Fibroblast of peridontal ligament (primary cell): Measurements from ENCODE around the gene MTG1.
"Not testable (repeated sequence)": the region's sequence is repeated elsewhere in the genome, so short reads cannot be mapped to it uniquely, and the experiment has no call there.

Experiments used
- DNase-seq: peaks from one replicate; pipeline ENCODE4 v3.0.0-alpha.2; 2010; ENCODE audit errors: extremely low read depth

The MTG1 gene

DNA sequence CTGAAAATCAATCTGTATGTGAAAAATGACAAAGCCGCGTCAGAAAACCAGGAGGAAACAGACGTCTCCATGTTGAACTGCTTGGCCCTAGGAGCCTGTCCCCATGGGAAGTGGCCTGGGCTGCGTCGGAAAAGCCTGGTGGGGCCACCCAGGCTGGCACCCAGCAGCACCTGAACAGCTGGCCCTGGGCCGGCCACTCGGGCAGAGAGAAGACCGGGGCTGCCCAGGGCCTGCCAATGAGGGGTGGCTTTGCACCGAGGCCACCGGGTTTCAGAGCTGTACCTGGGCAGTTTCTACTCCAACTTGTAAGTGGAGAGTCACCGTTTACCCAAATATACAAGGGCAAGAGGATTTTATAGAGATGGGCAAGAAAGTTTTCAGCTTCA is 35.0 kb upstream of the MTG1 start:
- no peak for DNase-seq

DNA sequence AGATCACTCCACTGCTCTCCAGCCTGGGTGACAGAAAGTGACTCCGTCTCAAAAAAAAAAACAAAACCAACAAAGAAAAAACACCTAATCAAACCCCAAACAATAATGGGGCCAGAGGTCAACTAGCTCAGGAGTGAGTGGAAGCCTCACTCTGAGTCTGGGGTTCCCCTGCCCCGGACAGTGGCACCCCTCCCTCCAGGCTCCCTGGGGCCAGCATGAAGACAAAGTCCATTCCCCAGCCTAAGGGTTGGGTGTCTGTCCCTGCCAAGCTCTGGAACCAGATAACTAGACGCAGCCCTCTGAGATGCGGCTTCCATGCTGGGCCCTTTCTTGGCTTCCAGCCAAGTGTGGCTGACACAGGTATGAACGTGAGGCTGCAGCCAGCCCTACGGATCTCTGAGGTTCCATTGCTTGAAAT is 34.4 kb upstream of the MTG1 start:
- no peak for DNase-seq

DNA sequence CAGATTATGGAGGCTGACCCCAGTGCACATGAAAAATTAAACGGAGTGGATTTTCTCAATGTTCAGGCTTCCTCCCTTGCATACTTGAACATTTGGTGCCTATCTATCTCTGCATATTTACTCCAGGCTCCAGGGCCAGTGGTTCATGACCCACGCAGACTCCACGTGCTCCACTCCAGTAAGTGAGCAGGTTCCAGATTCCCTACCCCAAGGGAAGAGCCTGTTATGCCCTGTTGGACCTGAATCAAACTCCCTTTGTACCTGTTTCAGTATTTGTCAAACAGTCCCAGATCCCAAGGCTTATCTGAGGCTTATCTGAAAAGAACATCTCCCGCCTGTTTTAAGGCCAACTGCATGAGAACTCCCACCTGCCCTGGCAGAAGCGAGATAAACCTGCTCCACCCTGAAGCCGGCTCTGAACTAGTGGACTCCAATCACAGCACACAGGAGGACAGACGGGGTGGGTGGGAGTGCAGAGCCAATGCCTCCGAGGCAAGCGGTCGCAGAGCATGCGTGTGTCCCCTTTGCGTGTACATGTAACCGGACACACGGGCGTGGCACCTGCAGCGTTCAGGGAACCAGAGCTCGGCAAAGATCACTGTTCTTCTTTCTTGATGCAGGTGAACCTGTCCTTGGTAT is 33.9 kb upstream of the MTG1 start:
- no peak for DNase-seq

DNA sequence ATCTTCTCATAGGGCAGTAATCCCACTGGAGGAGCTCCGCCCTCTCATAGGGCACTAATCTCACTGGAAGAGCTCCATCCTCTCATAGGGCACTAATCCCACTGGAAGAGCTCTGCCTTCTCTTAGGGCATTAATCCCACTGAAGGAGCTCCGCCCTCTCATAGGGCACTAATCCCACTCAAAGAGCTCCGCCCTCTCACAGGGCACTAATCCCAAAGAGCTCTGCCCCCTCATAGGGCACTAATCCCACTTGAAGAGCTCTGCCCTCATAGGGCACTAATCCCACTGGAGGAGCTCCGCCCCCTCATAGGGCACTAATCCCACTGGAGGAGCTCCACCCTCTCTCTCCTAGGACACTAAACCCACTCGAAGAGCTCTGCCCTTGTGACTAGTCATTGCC is 32.7 kb upstream of the MTG1 start:
- no peak for DNase-seq

DNA sequence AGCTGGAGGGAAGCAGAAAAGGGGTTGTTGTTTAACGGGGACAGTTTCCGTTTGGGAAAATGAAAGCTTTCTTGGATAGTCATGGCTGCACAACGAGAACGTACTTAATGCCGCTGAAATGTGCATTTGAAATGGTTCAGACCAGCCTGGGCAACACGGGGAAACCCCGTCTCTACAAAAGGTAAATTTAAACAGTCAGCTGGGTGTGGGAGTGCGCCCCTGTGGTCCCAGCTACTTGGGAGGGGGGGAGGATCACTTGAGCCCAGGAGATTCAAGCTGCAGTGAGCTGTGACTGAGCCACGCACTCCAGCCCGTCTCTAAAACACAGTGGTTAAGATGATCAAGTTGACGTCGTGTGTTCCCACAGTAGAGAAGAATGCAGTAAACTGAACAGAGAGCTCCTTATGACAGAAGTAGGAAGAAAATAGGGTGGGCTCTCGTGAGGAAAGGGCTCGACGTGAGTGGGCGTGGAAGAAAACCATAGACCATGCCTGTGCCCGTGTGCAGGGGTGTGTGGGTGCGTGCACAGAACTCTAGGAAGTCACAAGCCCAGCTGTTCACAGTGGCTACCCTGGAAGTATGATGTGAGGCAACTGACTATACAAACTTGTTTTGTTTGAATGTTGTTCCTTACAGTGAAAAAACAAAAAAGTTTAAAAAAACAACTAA is 32.0 kb upstream of the MTG1 start:
- DNase-seq, result no peak

DNA sequence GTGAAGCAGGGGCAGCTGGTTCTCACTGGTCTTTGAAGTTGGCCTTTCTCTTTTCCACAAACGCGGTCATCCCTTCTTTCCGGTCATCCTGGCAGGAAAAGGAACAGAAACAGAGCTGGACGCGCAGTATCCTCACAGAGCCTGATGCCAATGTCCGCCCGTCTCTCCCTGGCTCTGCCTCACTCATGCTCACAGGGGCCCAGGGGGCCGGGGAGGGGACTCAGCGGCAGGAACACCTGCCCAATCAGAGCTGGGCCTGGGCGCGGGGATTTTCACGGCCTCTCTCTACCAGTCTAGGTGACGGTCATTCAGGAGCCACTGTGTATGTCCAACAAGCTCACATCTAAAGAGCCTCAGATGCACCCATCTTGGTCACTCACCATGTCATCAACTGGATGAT is 31.1 kb upstream of the MTG1 start:
- DNase-seq, result no peak

DNA sequence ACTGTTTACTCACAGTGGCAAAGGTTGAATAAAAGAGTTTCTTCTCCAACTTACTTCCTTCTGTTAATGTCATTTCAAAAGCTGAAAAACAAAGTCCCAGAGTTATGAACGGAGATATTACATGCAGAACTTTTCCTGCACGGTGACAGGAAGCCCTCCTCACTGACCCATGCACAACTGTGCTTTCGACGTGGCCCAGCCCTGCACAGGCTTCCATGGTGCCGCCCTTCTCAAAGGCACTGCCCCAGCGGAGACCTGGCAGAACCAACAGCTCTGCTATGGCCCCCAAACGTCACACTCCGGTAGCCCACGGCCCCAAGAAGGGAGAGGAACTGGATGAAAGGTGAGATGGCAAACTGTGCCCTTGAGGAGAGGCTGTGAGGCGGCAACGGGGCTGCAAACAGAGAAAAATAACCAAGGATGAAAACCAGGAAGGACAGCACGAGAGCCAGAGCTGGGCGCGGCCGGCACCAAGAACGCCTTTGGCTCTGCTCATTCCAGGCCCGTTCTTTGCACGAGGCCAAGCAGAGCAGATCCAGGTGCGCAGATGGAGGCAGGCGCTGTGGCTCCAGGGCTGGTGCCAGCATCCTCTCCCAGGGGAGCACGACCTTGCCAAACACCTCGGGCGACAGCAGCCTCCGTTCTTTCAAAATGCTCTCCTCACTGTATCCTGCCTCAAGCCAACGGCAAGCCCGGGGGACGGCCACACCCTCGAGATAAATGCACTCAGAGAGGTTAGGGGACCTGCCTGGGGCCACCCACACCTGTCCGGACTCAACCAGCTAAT is 29.1 kb upstream of the MTG1 start:
- no peak for DNase-seq

DNA sequence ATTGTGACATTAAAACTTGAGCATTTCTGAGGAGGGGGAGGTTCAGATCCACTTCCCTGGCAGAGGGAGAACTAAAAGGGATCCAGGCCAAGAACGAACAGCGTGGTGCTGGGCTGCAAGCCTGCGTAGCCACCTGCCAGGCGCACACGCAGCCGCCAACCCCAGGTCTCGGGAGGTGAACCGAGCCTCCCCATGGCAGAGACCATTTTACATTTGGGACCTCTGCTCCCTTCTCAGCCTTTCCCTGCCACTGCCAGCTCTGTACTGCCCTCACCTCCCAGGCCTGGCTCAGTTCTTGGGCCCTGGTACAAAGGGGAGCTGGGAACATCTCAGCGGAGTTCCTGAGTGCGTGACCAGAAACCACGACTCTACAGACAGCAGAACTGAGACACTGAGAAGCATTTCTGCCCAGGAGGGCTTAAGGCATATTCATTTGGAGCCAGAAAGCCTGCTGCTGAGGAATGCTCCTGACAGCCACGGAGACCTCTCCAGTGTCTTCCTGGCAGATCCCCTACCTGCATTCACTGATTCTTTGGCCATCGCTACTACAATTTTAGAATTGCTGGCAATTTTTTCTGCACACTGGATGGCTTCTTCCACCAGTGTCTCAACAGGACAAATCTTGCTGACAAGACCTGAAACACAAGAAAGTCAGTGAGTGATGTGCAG is 28.4 kb upstream of the MTG1 start:
- DNase-seq, result no peak

DNA sequence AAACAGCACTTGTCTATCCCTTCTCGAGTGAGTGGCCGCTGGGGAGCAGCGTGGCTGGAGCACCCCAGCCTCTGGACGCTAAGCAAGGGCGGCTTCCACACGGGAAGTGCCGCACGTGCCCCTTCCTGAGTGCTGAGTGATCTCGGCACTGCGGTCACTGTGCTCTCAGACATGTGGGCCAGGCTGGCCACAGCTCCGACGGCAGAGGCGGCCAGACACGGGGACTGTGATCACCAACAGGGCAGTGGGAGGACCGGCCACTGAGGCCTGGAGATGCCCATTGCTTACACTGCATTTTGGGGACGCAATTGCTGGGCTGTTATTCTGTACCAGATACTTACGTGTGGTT is 27.9 kb upstream of the MTG1 start:
- DNase-seq, result no peak

DNA sequence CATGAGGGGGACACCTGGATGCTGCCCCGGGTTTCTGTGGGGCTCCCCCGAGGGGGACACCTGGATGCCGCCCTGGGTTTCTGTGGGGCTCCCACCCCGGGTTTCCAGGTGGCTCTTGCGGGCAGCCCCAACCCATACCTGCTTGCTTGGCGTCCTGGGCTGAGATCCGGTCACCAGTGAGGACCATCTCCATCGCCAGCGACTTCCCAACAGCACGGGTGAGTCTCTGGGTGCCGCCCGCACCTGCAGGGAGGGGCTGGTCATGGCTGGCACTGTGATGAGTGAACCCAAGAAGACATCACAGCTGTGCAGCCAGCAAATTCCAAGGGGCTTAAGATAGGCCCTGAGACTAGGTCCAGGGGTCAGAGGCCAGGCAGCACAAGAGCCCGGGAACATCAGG is 27.2 kb upstream of the MTG1 start:
- no peak for DNase-seq

DNA sequence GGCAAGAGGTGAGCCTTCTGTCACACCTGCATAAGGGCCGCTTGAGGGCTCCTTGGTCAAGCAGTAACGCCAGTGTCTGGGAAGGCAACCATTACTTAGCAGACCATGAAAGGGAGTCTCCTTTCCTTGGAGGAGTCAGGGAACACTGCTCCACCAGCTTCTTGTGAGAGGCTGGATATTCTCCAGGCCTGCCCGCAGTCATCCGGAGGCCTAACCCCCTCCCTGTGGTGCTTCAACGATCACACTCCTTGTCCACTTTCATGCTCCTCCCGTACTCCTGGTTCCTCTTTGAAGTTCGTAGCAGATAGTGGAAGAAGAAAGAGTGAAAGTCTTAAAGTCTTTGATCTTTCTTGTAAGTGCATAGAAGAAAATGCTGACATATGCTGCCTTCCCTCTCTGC is 26.5 kb upstream of the MTG1 start:
- not testable (repeated sequence) for DNase-seq

DNA sequence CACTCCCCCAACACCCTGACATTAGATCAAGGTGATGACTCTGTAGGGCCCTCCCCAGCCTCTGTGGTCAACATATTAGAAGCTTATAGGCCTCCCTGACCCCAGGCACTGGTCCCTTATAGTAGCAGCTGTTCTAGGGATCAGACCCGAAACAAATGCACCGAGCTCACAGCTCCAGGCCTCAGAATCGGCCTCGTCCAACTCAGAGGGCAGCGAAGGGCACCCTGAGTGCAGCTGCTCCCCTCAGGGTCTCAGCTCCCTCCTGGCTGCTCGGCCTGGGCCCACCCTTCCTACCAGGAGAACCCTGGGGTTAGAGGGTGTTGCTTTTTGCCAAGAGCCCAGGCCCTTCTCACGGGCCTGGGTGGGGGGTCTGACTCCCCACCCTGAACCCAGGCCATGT is 25.8 kb upstream of the MTG1 start:
- no peak for DNase-seq

DNA sequence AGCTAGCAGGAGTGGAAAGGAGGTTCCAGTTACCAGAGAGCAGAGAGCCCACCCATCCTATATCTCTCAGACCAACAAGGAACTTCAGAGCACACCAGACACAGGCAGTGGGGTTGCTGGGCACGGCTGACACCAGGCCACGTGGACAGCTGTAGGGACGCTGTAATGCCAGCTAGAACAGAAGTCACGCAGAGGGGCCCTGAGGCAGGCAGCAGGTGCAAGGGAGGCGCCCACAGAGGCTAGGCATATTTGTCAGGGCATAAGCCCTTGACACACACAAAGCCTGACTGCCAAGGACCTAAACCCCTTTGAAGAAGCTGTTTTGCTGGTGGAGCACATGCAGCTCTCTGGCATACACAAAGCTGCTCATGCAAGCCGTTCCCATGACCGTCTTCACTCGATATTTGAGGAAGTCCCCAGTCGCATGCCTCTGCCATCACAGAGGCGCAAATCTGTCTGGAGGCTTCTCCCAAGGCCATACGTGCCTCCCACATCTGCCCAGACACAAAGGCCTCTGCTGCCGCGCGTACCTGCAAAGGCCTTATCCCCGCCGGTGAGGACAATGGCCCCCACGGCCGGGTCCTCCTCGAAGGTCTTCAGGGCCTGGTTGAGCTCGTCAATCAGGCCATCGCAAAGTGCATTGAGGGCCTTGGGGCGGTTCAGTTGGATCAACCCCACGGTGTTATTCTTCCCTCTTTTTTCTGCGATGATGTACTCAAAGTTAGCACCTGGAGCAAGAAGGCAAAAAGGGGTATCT is 23.7 kb upstream of the MTG1 start:
- DNase-seq, result no peak

DNA sequence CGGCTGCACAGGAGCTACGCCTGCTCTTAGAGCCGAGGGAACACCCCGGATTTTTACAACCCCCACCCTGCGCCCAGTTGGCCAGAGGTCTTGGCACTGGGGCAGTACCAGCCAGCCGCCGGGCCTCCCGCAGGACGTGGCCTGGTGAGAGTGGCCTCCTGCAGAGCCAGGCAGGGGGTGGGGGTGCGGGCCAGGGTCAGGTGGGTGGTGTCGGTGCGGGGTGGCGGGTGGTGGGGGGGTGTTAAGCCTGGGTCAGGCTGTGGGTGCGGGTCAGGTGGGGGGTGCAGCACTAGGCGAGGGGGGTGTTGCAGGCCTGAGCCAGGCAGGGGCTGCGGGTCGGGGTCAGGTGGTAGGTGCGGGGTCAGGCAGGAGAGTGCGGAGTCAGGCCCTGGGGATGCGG is 21.4 kb upstream of the MTG1 start:
- DNase-seq, result no peak

DNA sequence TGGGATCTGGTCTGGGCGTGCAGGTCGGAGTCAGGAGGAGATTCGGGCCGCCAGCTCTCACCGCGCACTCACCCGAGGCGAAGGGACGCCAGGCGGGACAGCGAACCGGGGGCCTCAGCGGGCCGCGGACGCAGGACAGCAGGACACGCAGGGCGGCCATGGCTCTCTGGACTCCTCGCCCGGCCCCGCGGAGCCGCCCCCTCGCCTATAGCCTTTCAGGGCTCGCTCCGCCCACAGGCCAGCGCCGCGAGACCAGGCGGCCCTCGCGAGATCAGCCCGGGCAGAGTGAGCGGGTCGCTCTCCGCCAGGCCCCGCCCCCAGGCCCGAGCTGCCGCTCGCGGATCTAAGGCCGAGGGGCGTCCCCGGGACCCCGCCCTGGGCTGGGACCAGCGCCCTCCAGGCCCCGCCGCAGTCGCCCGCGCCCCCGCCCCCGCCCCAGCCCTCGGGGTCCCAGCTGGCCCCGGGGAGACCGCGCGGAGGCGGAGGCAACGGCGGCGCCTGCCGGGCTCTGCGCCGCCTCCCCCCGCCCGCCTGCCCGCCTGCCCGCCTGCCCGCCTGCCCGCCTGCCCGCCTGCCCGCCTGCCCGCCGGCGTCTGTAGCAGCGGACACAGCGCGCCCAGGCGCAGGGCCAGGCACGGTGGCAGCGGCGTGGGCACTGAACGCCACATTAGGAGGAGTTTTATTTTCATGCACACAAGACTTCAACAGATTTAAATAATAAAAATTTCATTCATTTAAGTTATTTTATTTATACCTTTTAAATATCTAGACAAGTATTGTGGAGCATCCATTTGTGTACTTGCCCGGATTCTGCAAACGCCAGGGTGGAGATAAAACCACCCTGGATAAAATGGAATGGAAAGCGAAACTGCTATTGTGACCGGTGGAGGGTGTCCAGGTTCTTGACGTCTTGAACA is 20.5 kb upstream of the MTG1 start, which contains the start of gene ECHS1:
ECHS1 (minus strand) TSS at position 181 of the 917 bp plus-strand sequence; CDS start at position 160, 21 bp downstream.
- DNase-seq, result peak; percentile 82

DNA sequence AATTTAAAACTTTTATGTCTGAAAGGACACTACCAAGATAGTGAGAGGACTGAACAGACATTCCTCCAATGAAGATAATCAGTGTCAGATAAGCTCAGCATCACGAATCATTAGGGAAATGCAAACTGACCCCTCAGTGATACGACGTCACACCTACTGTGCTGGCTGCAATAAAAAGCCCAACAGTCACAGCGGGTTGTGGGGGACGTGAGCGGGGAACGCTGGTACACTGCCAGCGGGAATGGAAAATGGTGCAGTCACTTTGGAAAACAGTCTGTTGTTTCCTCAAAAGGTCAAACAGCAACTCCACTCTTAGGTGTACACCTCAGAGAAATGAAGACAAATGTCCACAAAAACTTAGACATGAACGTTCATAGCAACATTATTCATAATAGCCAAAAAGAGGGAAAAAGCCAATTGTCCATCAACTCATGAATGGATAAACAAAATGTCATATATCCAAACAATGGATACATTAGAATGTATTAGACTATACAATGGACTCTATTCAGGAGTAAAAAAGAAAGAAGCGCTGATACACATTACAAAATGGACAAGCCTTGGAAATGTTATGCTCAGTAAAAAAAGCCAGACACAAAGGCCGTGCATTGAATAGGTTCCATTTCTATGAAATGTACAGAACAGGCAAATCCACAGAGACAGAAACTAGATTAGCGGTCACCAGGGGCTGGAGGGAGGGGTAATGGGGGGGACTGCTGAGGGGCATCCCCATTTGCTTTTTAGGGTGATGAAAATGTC is 18.4 kb upstream of the MTG1 start:
- DNase-seq, result no peak

DNA sequence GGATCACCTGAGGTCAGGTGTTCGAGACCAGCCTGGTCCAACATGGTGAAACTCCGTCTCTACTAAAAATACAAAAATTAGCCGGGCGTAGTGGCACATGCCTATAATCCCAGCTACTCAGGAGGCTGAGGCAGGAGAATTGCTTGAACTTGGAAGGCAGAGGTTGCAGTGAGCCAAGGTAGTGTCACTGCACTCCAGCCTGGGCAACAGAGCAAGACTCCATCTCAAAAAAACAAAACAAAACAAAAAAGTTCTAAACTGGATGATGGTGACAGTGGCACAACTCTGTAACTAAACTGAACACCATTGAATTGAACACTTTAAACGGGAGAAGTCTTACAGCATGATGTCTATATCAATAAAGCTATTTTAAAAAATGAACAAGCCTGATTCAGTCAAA is 17.8 kb upstream of the MTG1 start:
- not testable (repeated sequence) for DNase-seq

DNA sequence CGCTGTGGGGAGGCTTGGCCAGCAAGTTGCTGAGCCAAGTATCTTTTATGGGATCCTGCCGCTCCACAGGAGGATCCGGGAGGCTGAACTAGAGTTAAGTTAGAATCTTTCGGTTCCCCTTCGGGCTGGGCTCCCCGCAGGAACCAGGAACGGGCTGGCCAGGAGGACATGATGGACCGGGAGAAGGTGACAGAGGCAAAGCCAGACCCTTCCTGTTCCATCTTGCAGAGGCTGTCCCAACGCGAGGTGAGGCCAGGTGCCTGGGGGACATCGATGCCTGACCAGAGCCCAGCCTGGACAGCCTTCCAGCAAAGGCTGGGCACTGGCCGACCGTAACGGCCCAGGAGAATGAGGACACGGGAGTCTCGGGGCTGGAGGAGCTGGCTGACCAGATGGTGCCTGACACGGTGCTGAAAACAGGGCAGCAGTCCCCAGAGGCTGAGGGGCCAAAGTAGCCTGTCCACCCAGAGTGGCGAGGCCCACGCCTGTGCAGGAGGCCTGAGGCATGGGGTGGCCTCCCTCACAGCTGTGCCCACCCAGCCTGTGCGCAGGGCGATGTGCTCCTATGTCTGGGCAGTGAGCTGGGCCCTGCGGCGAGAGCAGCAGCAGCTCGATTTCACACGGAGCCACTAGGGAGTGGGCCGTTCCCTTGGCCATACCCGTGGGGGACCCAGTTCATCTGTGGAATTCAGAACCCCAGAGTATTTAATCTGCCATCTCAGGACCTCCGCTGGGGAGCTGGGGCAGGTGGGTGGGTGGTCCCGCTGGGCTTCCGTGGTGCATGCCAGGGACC is 16.7 kb upstream of the MTG1 start:
- no peak for DNase-seq

DNA sequence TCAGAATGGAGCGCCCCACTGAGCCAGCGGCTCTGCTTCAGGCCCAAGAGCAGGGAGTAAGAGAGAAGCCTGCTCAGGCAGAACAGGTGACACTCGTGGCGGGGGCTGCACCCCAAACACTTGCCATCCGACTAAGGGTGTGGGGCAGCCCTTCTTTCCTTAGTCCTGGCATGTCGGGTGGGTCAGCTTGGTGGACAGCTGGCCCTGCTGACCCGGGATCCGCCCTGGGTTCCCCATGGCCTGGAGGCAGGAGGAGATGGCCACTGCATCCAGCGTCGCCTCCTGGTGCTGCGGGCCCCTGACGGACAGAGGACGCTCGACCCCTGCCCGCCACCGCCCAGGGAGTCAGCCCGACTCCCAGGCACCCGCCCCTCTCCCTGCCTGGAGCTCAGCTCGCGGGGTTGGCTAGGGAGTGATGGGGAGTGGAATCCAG is 16.1 kb upstream of the MTG1 start:
- no peak for DNase-seq
